Breast epithelium (tissue), 4 donors: ENCODE results near the gene ZNF48. TPM values are rescaled to one million over a fixed set of nuclear protein-coding genes. Genes with fewer than 3 reads are reported as not detected.
"Not testable (repeated sequence)": the region's sequence is repeated elsewhere in the genome, so short reads cannot be mapped to it uniquely, and the experiment has no call there.

Source experiments
- DNase-seq, 2 donors: peaks; one replicate each; pipeline ENCODE4 v3.0.0-alpha.2; 2019; ENCODE audit warnings: low spot score in 2 of 2
- H3K27ac ChIP-seq, 2 donors: fragments of 200-600 bp; sonication (generic) in 1 of 2; one replicate each; pipeline ENCODE4 v1.5.1; 2016 to 2019; ENCODE audit warnings: mild to moderate bottlenecking in 1 of 2
- H3K27me3 ChIP-seq, 2 donors: fragments of 200-600 bp; sonication (generic) in 1 of 2; one replicate each; pipeline versions ENCODE4 v1.5.1 to v1.6.0; 2017 to 2019; ENCODE audit warnings: control low read depth in 1 of 2, mild to moderate bottlenecking in 1 of 2
- H3K36me3 ChIP-seq: fragments of 200-600 bp; one replicate; pipeline ENCODE4 v1.5.1; 2019
- H3K4me1 ChIP-seq, 2 donors: fragments of 200-600 bp; sonication (generic); one replicate each; pipeline ENCODE4 v1.5.1; 2016 to 2019; ENCODE audit warnings: control low read depth in 1 of 2
- H3K4me3 ChIP-seq, 3 donors: fragments of 200-600 bp; sonication (generic); 1 replicate in 2 of 3; 2 replicates in 1 of 3; pipeline ENCODE4 v1.5.1; 2016 to 2019; ENCODE audit warnings: mild to moderate bottlenecking in 3 of 3, moderate library complexity in 2 of 3
- H3K9me3 ChIP-seq, 2 donors: fragments of 200-600 bp; sonication (generic) in 1 of 2; one replicate each; pipeline ENCODE4 v1.5.1; 2016 to 2019; ENCODE audit warnings: control low read depth in 1 of 2
- CTCF ChIP-seq, 3 donors: fragments of 450-650 bp; IDR thresholded peaks; one replicate each; pipeline ENCODE4 v1.5.1; 2016 to 2017; ENCODE audit warnings: antibody characterized with exemption in 3 of 3, mild to moderate bottlenecking in 3 of 3, moderate library complexity in 3 of 3
- POLR2A ChIP-seq: fragments of 450-650 bp; IDR thresholded peaks from one replicate; pipeline ENCODE4 v1.6.1; 2016; ENCODE audit warnings: antibody characterized with exemption, mild to moderate bottlenecking, moderate library complexity
- POLR2AphosphoS5 ChIP-seq, 3 donors: sonication (generic); formaldehyde crosslinking; IDR thresholded peaks; one replicate each; pipeline ENCODE4 v1.6.1; 2017; ENCODE audit warnings: antibody characterized with exemption in 3 of 3
- intact Hi-C: fragments of 100-400 bp; cut with DNase I; formaldehyde crosslinking; loops from one replicate; pipeline ENCODE4 v1.15.1; 2023; ENCODE audit warnings: low total_unique reads
- total RNA-seq, 3 donors: library from RNA; depleted of rRNA; stranded (reverse); fragments of >200 nt; gene quantifications; one replicate each; pipeline ENCODE4 v1.1.0, GENCODE V29; 2016

The ZNF48 gene
- total RNA-seq, 3 donors from 2014 or later: 4.8 to 9.5 (median 6.2) TPM

- no peaks in the 10 kb centered on the region for H3K36me3 ChIP-seq
- H3K27ac ChIP-seq: peak overlapping the region in 1 of 2 donors; percentile 38
- H3K4me1 ChIP-seq: peaks cover 0 to 3% of the 10 kb centered on the region in 2 donors
- no peaks in the 10 kb centered on the region for H3K9me3 ChIP-seq
- no peaks in the 10 kb centered on the region for H3K27me3 ChIP-seq
- TF ChIP-seq CTCF (IDR thresholded peaks at IDR 0.05) (no peak), POLR2A (no peak), POLR2AphosphoS5 (IDR thresholded peaks at IDR 0.05) (no peak)
- intact Hi-C loops: no loop called here
- DNase-seq: no peak
- H3K4me3 ChIP-seq: no peak overlapping the region
Measured at GRCh38 chr16:30381291-30382041, 13.8 kb upstream of the ZNF48 start.

DNA sequence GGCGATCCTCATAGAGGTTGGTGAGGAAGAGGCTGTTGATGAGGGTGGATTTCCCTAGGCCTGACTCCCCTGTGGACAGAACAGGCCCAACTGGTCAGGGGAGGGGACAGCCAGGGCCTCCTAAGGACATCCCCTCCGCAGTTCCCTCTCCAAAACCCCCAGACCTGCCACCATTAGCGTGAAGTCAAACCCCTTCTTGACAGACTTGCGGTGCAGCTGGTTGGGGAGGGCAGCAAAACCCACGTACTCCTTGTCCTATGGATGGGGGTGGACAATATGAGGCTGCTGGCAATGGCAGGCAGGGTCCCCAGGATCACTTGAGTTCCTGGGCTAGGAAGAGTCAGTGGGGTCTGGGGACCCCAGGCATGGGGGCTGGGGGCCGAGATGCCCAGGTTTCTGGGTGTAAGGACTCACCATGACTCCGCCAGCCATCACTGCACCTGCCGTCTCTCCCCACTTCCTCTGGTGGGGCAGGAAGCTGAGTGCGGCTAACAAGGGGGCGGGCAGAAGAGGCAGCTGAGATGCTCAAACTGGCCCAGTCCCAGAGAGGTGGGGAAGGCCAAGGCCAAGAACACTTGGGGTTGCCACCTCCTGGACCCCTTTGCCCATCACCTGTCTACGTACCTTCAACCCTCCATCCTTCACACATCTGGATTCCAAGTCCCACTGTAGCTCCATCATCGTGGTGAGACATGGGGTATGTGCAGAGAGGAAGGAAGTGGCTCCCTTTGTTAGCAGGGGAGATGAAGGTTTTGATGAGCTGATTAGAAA is 12.9 kb upstream of the ZNF48 start, which contains the start of gene SEPTIN1:
Gene SEPTIN1, minus strand, starts transcription at position 451 of the 771 bp plus-strand sequence. Its CDS starts 19 bp downstream, at position 432.
- Histone ChIP-seq H3K27ac (peak within 1 kb of the TSS in 1 of 2 donors; percentile 38), H3K4me3 (peak within 1 kb of the TSS in 1 of 3 donors; percentile 19), H3K9me3 (no peaks in the 10 kb centered on the region), H3K27me3 (no peaks in the 10 kb centered on the region), H3K4me1 (peaks cover 0 to 3% of the 10 kb centered on the region in 2 donors), H3K36me3 (no peaks in the 10 kb centered on the region)
- no peak for TF ChIP-seq POLR2A
- intact Hi-C loops: no loop called here
- no peak for DNase-seq

GRCh38 chr16:30383521-30383920 is 11.7 kb upstream of the ZNF48 start:
- H3K4me3 ChIP-seq: no peak overlapping the region
- no peaks in the 10 kb centered on the region for H3K27me3 ChIP-seq
- TF ChIP-seq CTCF (IDR thresholded peaks at IDR 0.05): no peak
- intact Hi-C loops: no loop called here
- no peaks in the 10 kb centered on the region for H3K9me3 ChIP-seq
- H3K4me1 ChIP-seq: peaks cover 0 to 3% of the 10 kb centered on the region in 2 donors
- H3K36me3 ChIP-seq: no peaks in the 10 kb centered on the region
- H3K27ac ChIP-seq: no peak overlapping the region
- DNase-seq: no peak

GRCh38 chr16:30394592-30395154 is 547 bp upstream of the ZNF48 start:
- Histone ChIP-seq H3K36me3 (no peaks in the 10 kb centered on the region), H3K4me1 (peaks cover 0 to 9% of the 10 kb centered on the region in 2 donors), H3K9me3 (no peaks in the 10 kb centered on the region), H3K27me3 (no peaks in the 10 kb centered on the region), H3K4me3 (peak overlapping the region; percentile 72 to 93 (median 72)), H3K27ac (peak overlapping the region; percentile 76 to 77)
- intact Hi-C loops: no loop called here
- no peak for DNase-seq
- TF ChIP-seq POLR2AphosphoS5 (IDR thresholded peaks at IDR 0.05): no peak
- TF ChIP-seq POLR2A: no peak
- TF ChIP-seq CTCF (IDR thresholded peaks at IDR 0.05): no peak

- H3K36me3 ChIP-seq: no peaks in the 10 kb centered on the region
Measured at GRCh38 chr16:30395992-30396585, 869 bp downstream of the ZNF48 start.

GRCh38 chr16:30396627-30397026 is 1.4 kb downstream of the ZNF48 start:
- H3K36me3 ChIP-seq, H3K27me3 ChIP-seq, H3K4me3 ChIP-seq, H3K27ac ChIP-seq, H3K9me3 ChIP-seq, intact Hi-C loops, DNase-seq, H3K4me1 ChIP-seq: not testable (repeated sequence)

More at GRCh38 chr16:30395992-30396585, 869 bp downstream of the ZNF48 start:
- TF ChIP-seq CTCF (IDR thresholded peaks at IDR 0.05) (no peak), POLR2AphosphoS5 (IDR thresholded peaks at IDR 0.05) (no peak), POLR2A (no peak)
- intact Hi-C loops: no loop called here
- H3K27ac ChIP-seq: peak overlapping the region; percentile 76 to 77
- no peaks in the 10 kb centered on the region for H3K27me3 ChIP-seq
- H3K4me3 ChIP-seq: peak overlapping the region; percentile 72 to 93 (median 72)
- DNase-seq: no peak
- no peaks in the 10 kb centered on the region for H3K9me3 ChIP-seq
- H3K4me1 ChIP-seq: peaks cover 0 to 9% of the 10 kb centered on the region in 2 donors
